Endothelial cell of umbilical vein (primary cell): Measurements from ENCODE around the gene MINDY4. TPM values are rescaled to one million over a fixed set of nuclear protein-coding genes. Genes with fewer than 3 reads are reported as not detected.

Source experiments
- BruUV-seq: library from RNA; stranded (reverse); fragments of 400-500 nt; replicated peaks from 2 replicates; lab custom pipeline; 2021; lab: Mats Ljungman, UMichigan
- CTCF ChIA-PET: fragments of 300-600, 350-600 bp; sonication (Branson Sonifier 250); formaldehyde crosslinking; loops from one replicate; lab custom pipeline; 2021; ENCODE audit warnings: antibody characterized with exemption, inconsistent platforms; lab: Charles Lee
- POLR2A ChIA-PET: fragments of 300-600, 350-600 bp; sonication (Branson Sonifier 250); formaldehyde crosslinking; loops from one replicate; lab custom pipeline; 2021; ENCODE audit warnings: antibody characterized with exemption, inconsistent platforms; lab: Charles Lee
- DNase-seq: peaks from one replicate; pipeline ENCODE4 v3.0.0-alpha.2; 2011; ENCODE audit warnings: low read depth, low spot score
- FAIRE-seq: peaks from 2 replicates; lab custom pipeline; 2011; peaks lifted over from hg19 to GRCh38; lab: Jason Lieb, UNC
- H2AFZ ChIP-seq: 2 replicates; pipeline ENCODE4 v1.6.0; 2012; ENCODE audit warnings: low read depth, low read length, control low read depth, inconsistent platforms
- H3K27ac ChIP-seq: 2 replicates; pipeline ENCODE4 v1.5.1; 2011; ENCODE audit warnings: low read depth, mild to moderate bottlenecking, control low read depth, low read length, moderate library complexity; ENCODE audit not compliant: insufficient read depth
- H3K27me3 ChIP-seq, 2 experiments: 2 replicates each; pipeline versions ENCODE4 v1.6.0 to v1.6.1; 2011; ENCODE audit warnings: low read length in 2 of 2, mixed read lengths in 1 of 2; ENCODE audit not compliant: control insufficient read depth in 2 of 2, insufficient read depth in 2 of 2
- H3K36me3 ChIP-seq, 2 experiments: 2 replicates in 1 of 2; 3 replicates in 1 of 2; pipeline ENCODE4 v1.5.1; 2011; ENCODE audit warnings: low read length in 2 of 2, mild to moderate bottlenecking in 1 of 2, moderate library complexity in 1 of 2; ENCODE audit not compliant: control insufficient read depth in 2 of 2, insufficient read depth in 2 of 2; ENCODE audit errors: extremely low read depth in 1 of 2
- H3K4me1 ChIP-seq: 3 replicates; pipeline ENCODE4 v1.5.1; 2011; ENCODE audit warnings: mild to moderate bottlenecking, low read length; ENCODE audit not compliant: control insufficient read depth, insufficient read depth; ENCODE audit errors: extremely low read depth
- H3K4me2 ChIP-seq: 2 replicates; pipeline ENCODE4 v1.6.1; 2011; ENCODE audit warnings: low read length, control low read depth, mixed read lengths; ENCODE audit not compliant: insufficient read depth
- H3K4me3 ChIP-seq, 3 experiments: fragments of 200-600 bp in 1 of 3; sonication (generic), shearing (Covaris generic) in 1 of 3; replicated peaks in 1 of 3; 2 replicates each; pipeline ENCODE4 v1.5.1; 2011 to 2016; ENCODE audit warnings: control low read depth in 3 of 3, low read length in 3 of 3, mild to moderate bottlenecking in 2 of 3, inconsistent platforms in 1 of 3, low read depth in 1 of 3, moderate library complexity in 1 of 3; ENCODE audit not compliant: insufficient read depth in 1 of 3
- H3K79me2 ChIP-seq: 2 replicates; pipeline ENCODE4 v1.6.0; 2012; ENCODE audit warnings: low read length, inconsistent platforms; ENCODE audit not compliant: control insufficient read depth, insufficient read depth
- H3K9ac ChIP-seq: replicated peaks from 2 replicates; pipeline ENCODE3; 2011; ENCODE audit warnings: low read length, control low read depth; ENCODE audit not compliant: insufficient read depth; ENCODE audit errors: extremely low read depth
- H3K9me1 ChIP-seq: replicated peaks from 3 replicates; pipeline ENCODE4 v1.6.0; 2011; ENCODE audit warnings: mild to moderate bottlenecking, low read length; ENCODE audit not compliant: control insufficient read depth, insufficient read depth; ENCODE audit errors: extremely low read depth
- H3K9me3 ChIP-seq: replicated peaks from 2 replicates; pipeline ENCODE4 v1.5.1; 2012; ENCODE audit warnings: low read length, inconsistent platforms; ENCODE audit not compliant: control insufficient read depth, insufficient read depth
- H4K20me1 ChIP-seq: replicated peaks from 2 replicates; pipeline ENCODE3; 2011; ENCODE audit warnings: mild to moderate bottlenecking, low read length; ENCODE audit not compliant: control insufficient read depth, insufficient read depth; ENCODE audit errors: extremely low read depth
- CTCF ChIP-seq, 2 donors: IDR thresholded peaks; 1 replicate in 1 of 2; 2 replicates in 1 of 2; pipeline ENCODE4 v1.5.1; 2011; ENCODE audit warnings: low read length in 2 of 2, mild to moderate bottlenecking in 2 of 2, moderate library complexity in 2 of 2, control low read depth in 1 of 2, inconsistent platforms in 1 of 2, low read depth in 1 of 2; ENCODE audit not compliant: insufficient read depth in 1 of 2; ENCODE audit errors: extremely low read depth in 1 of 2
- EZH2 ChIP-seq: IDR thresholded peaks from 2 replicates; pipeline ENCODE4 v1.6.1; 2012; ENCODE audit warnings: borderline replicate concordance, low read depth, mild to moderate bottlenecking, moderate library complexity, low read length, inconsistent platforms; ENCODE audit not compliant: severe bottlenecking
- FOS ChIP-seq: IDR thresholded peaks from 2 replicates; pipeline ENCODE4 v1.6.1; 2011; ENCODE audit warnings: mild to moderate bottlenecking, low read length, moderate library complexity, borderline replicate concordance; ENCODE audit not compliant: insufficient read depth
- GATA2 ChIP-seq: IDR thresholded peaks from 2 replicates; pipeline ENCODE4 v1.7.0; 2011; ENCODE audit warnings: low read depth, mild to moderate bottlenecking, moderate library complexity, mixed read lengths, low read length; ENCODE audit not compliant: insufficient read length, insufficient read depth
- JUN ChIP-seq: IDR thresholded peaks from 2 replicates; pipeline ENCODE4 v1.6.1; 2011; ENCODE audit warnings: borderline replicate concordance, low read depth; ENCODE audit not compliant: insufficient read length, insufficient read depth
- MYC ChIP-seq: IDR thresholded peaks from one replicate; pipeline ENCODE4 v1.6.1; 2011; ENCODE audit warnings: mild to moderate bottlenecking, low read depth, low read length
- POLR2A ChIP-seq: IDR thresholded peaks from 2 replicates; pipeline ENCODE4 v1.6.1; 2012; ENCODE audit warnings: low read depth, mild to moderate bottlenecking, control low read depth, low read length
- POLR2AphosphoS5 ChIP-seq: IDR thresholded peaks from 2 replicates; pipeline ENCODE4 v1.6.1; 2012; ENCODE audit warnings: low read depth, mild to moderate bottlenecking, control low read depth, low read length, moderate library complexity; ENCODE audit not compliant: insufficient read depth
- dilution Hi-C: fragments of 300-500 bp; cut with MboI; formaldehyde crosslinking; loops from one replicate; pipeline ENCODE4 v1.15.0; 2019; ENCODE audit warnings: low sequenced_read_pairs; ENCODE audit not compliant: extremely low pct_ligation_motif_present
- intact Hi-C: fragments of 100-400 bp; cut with micrococcal nuclease; formaldehyde crosslinking; loops from one replicate; pipeline ENCODE4 v1.10.0; 2022
- polyA plus RNA-seq, 4 experiments: library from polyadenylated mRNA; depleted of rRNA in 3 of 4; stranded (reverse) in 3 of 4; unstranded in 1 of 4; fragments of >200 nt; gene quantifications; 2 replicates each; pipeline versions ENCODE4 v1.2.1 to v1.2.3, GENCODE V29; 2011 to 2012; ENCODE audit warnings: missing spikeins in 1 of 4
- total RNA-seq: library from RNA; stranded (reverse); gene quantifications from 2 replicates; pipeline ENCODE4 v1.2.3, GENCODE V29; 2021
- TF ChIP-seq, protein P1 (sequence below): IDR thresholded peaks from 2 replicates; pipeline ENCODE4 v1.6.1; 2011; ENCODE audit not compliant: insufficient read depth, insufficient read length

Gene MINDY4
- total and polyA plus RNA-seq, 2 donors (not counting 3 experiments of a cell fraction or from before 2014, with no cell fraction given): 2.2 to 4.7 TPM

DNA sequence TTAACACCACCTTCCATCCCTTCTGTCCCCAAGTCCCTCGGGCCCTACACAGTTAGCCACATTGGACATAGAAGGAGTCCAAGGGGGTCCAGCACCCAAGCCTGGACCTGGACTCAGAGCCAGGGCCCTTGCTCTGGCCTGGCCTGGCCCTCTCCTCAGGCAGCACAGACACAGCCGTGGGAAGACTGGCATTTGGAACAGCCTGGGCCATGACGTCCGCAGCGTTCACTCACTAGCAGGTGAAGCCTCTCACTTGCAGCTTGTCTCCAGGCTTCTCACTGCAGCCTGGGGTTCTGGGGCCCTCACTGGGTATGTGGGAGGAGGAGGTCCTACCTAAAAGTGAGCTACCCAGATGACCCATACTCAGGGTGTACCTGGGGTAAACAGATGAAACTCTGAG lies 106.8 kb downstream of the MINDY4 start:
- Histone ChIP-seq H3K9me3 (no peaks in the 10 kb centered on the region), H4K20me1 (no peaks in the 10 kb centered on the region), H3K4me2 (no peak overlapping the region), H3K4me3 (no peak overlapping the region), H3K27ac (no peak overlapping the region), H3K9ac (no peak overlapping the region), H3K79me2 (no peaks in the 10 kb centered on the region), H3K27me3 (peaks cover 0 to 1% of the 10 kb centered on the region in 2 experiments), H2AFZ (no peak overlapping the region), H3K36me3 (no peaks in the 10 kb centered on the region), H3K4me1 (no peaks in the 10 kb centered on the region), H3K9me1 (no peaks in the 10 kb centered on the region)
- dilution Hi-C loops: no loop called here
- DNase-seq (no peak), FAIRE-seq (no peak)
- POLR2A ChIA-PET: no interaction called here
- CTCF ChIA-PET: interaction anchor here (1.6 kb wide), 1 partner anchor 106 kb away, joined by 3 read pairs; no protein-coding TSS in a partner anchor
- TF ChIP-seq EZH2 (no peak), CTCF (IDR thresholded peaks at IDR 0.05; ENCODE audit: extremely low read depth in 1 of 2, insufficient read depth in 1 of 2, low read depth in 1 of 2, low read length in 2 of 2) (no peak), POLR2A (no peak), JUN (no peak), MYC (no peak), GATA2 (no peak), POLR2AphosphoS5 (no peak), FOS (no peak)
- TF ChIP-seq, protein P1, sequence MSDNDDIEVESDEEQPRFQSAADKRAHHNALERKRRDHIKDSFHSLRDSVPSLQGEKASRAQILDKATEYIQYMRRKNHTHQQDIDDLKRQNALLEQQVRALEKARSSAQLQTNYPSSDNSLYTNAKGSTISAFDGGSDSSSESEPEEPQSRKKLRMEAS: no peak
- BruUV-seq: no TSS peak
- intact Hi-C loops: no loop called here
